GM12878 (cell line): ENCODE measurements around the gene CBFB. TPM values are rescaled to one million over a fixed set of nuclear protein-coding genes. Genes with fewer than 3 reads are reported as not detected.

ENCODE experiments used
- ATF2 ChIP-seq: IDR thresholded peaks from 2 replicates; pipeline ENCODE4 v1.6.1; 2012; ENCODE audit warnings: low read length, inconsistent platforms
- BCL11A ChIP-seq: IDR thresholded peaks from 2 replicates; pipeline ENCODE4 v1.6.1; 2011; ENCODE audit warnings: low read depth, low read length
- BRCA1 ChIP-seq: IDR thresholded peaks from 2 replicates; pipeline ENCODE4 v1.6.1; 2011; ENCODE audit warnings: low read depth, low read length, improper control_type of control experiment
- E4F1 ChIP-seq: fragments of 450-650 bp; IDR thresholded peaks from 2 replicates; pipeline ENCODE4 v1.6.1; 2018; ENCODE audit warnings: borderline replicate concordance, mild to moderate bottlenecking; ENCODE audit not compliant: partially characterized antibody
- EED ChIP-seq: sonication (generic); IDR thresholded peaks from 2 replicates; pipeline ENCODE4 v1.6.1; 2016; ENCODE audit warnings: antibody characterized with exemption, low read depth
- EP300 ChIP-seq, 2 experiments: fragments of 150-350 bp in 1 of 2; IDR thresholded peaks; 2 replicates each; pipeline ENCODE4 v1.6.1; 2011 to 2012; ENCODE audit warnings: low read depth in 2 of 2, low read length in 2 of 2, borderline replicate concordance in 1 of 2, improper control_type of control experiment in 1 of 2, inconsistent platforms in 1 of 2; ENCODE audit not compliant: control insufficient read depth in 1 of 2
- HDGF ChIP-seq: fragments of 450-650 bp; IDR thresholded peaks from 2 replicates; pipeline ENCODE4 v1.6.1; 2016; ENCODE audit warnings: antibody characterized with exemption
- HSF1 ChIP-seq: fragments of 150-350 bp; IDR thresholded peaks from 2 replicates; pipeline ENCODE4 v1.6.1; 2014; ENCODE audit warnings: mild to moderate bottlenecking, low read depth, low read length
- KDM1A ChIP-seq: fragments of 200-600 bp; sonication (generic); IDR thresholded peaks from 2 replicates; pipeline ENCODE4 v1.6.1; 2016; ENCODE audit warnings: borderline replicate concordance
- LARP7 ChIP-seq: fragments of 450-650 bp; IDR thresholded peaks from 2 replicates; pipeline ENCODE4 v1.6.1; 2017; ENCODE audit warnings: mild to moderate bottlenecking
- MEF2B ChIP-seq: fragments of 450-650 bp; IDR thresholded peaks from 2 replicates; pipeline ENCODE4 v1.6.1; 2018; ENCODE audit warnings: mild to moderate bottlenecking, moderate library complexity; ENCODE audit not compliant: partially characterized antibody, poor library complexity, severe bottlenecking
- MLLT1 ChIP-seq: fragments of 450-650 bp; IDR thresholded peaks from 2 replicates; pipeline ENCODE4 v1.6.1; 2016; ENCODE audit warnings: mild to moderate bottlenecking
- NFXL1 ChIP-seq: fragments of 450-650 bp; IDR thresholded peaks from 2 replicates; pipeline ENCODE4 v1.6.1; 2017; ENCODE audit warnings: antibody characterized with exemption, mild to moderate bottlenecking, borderline replicate concordance
- NFYB ChIP-seq: IDR thresholded peaks from 2 replicates; pipeline ENCODE4 v1.6.1; 2011; ENCODE audit warnings: low read depth, mild to moderate bottlenecking, low read length, improper control_type of control experiment, moderate library complexity; ENCODE audit not compliant: insufficient read depth
- PAX5 ChIP-seq: IDR thresholded peaks from 2 replicates; pipeline ENCODE4 v1.6.1; 2011; ENCODE audit warnings: low read depth, low read length, borderline replicate concordance
- PBX3 ChIP-seq: IDR thresholded peaks from 2 replicates; pipeline ENCODE4 v1.6.1; 2011; ENCODE audit warnings: mild to moderate bottlenecking, low read depth, low read length, moderate library complexity; ENCODE audit not compliant: insufficient replicate concordance
- POLR2AphosphoS2 ChIP-seq: IDR thresholded peaks from 2 replicates; pipeline ENCODE4 v1.6.1; 2011; ENCODE audit warnings: low read depth, mild to moderate bottlenecking, low read length, improper control_type of control experiment, moderate library complexity
- RUNX3 ChIP-seq: IDR thresholded peaks from 2 replicates; pipeline ENCODE4 v1.6.1; 2012; ENCODE audit warnings: low read length, inconsistent platforms
- SIX5 ChIP-seq: IDR thresholded peaks from 2 replicates; pipeline ENCODE4 v1.6.1; 2011; ENCODE audit warnings: mild to moderate bottlenecking, low read depth, low read length, moderate library complexity; ENCODE audit not compliant: severe bottlenecking
- SMARCA5 ChIP-seq: fragments of 450-650 bp; IDR thresholded peaks from 2 replicates; pipeline ENCODE4 v1.6.1; 2017; ENCODE audit warnings: mild to moderate bottlenecking
- SREBF2 ChIP-seq: IDR thresholded peaks from 2 replicates; pipeline ENCODE4 v1.6.1; 2012; ENCODE audit warnings: mild to moderate bottlenecking, low read length
- STAT3 ChIP-seq: IDR thresholded peaks from 2 replicates; pipeline ENCODE4 v1.6.1; 2011; ENCODE audit warnings: low read depth, low read length, improper control_type of control experiment
- TAF1 ChIP-seq: IDR thresholded peaks from 2 replicates; pipeline ENCODE4 v1.6.1; 2011; ENCODE audit warnings: mild to moderate bottlenecking, low read depth, low read length, borderline replicate concordance
- YBX1 ChIP-seq: fragments of 450-650 bp; IDR thresholded peaks from 2 replicates; pipeline ENCODE4 v1.6.1; 2016; ENCODE audit warnings: antibody characterized with exemption
- polyA plus RNA-seq, 11 experiments: library from polyadenylated mRNA; depleted of rRNA in 4 of 11; unstranded in 6 of 11; stranded (reverse) in 5 of 11; fragments of >200 nt; fragmentation: Nextera tagmentation in 4 of 11; fragmentation: Illumina TruSeq in 1 of 11; extraction: Ambion mirVana in 4 of 11; extraction: Trizol in 1 of 11; gene quantifications; 1 replicate in 1 of 11; 2 replicates in 10 of 11; pipeline versions ENCODE4 v1.2.1 to v1.2.3, GENCODE V29; 2011 to 2016; ENCODE audit warnings: inconsistent platforms in 2 of 11, missing spikeins in 2 of 11, low read depth in 1 of 11
- total RNA-seq, 4 experiments: library from RNA; depleted of rRNA in 3 of 4; stranded (reverse); fragments of >200 nt in 3 of 4; fragmentation: Illumina TruSeq in 1 of 4; extraction: Trizol in 1 of 4; gene quantifications; 2 replicates each; pipeline versions ENCODE4 v1.2.1 to v1.2.3, GENCODE V29; 2013 to 2021

The CBFB gene
- total and polyA plus RNA-seq, 10 of the 15 experiments (the other 5 are each of a cell fraction or from before 2014, with no cell fraction given), result 25.3 to 83.8 (median 65.7) TPM

- peak; percentile 31; the same call in 1 of the 2 replicates for TF ChIP-seq LARP7
- TF ChIP-seq NFYB, result no peak
- no peak; the same call in 1 of the 2 replicates for TF ChIP-seq SMARCA5
- no peak for TF ChIP-seq SREBF2
- peak; percentile 87 for TF ChIP-seq POLR2AphosphoS2
- no peak for TF ChIP-seq EP300 (IDR thresholded peaks at IDR 0.05; ENCODE audit: borderline replicate concordance in 1 of 2, control insufficient read depth in 1 of 2, low read depth in 2 of 2, low read length in 2 of 2)
- no peak for TF ChIP-seq KDM1A
- no peak for TF ChIP-seq NFXL1
- peak; percentile 72 for TF ChIP-seq HDGF
- no peak for TF ChIP-seq STAT3
- no peak for TF ChIP-seq E4F1
- TF ChIP-seq RUNX3, result peak; percentile 49
- TF ChIP-seq HSF1, result no peak
- no peak for TF ChIP-seq PBX3
- TF ChIP-seq TAF1, result peak; percentile 89
- peak; percentile 81 for TF ChIP-seq MLLT1
- TF ChIP-seq SIX5, result no peak
- TF ChIP-seq BCL11A, result no peak
- no peak for TF ChIP-seq YBX1
- TF ChIP-seq PAX5, result no peak
- TF ChIP-seq MEF2B, result peak; percentile 94
- 0 out of 2 replicates have a peak, but pooled peaks have one; percentile 32 for TF ChIP-seq EED
- no peak for TF ChIP-seq ATF2
- TF ChIP-seq BRCA1, result no peak
Observed at GRCh38 chr16:67028696-67029253, at the start of gene CBFB (continued).
